GM08714 (cell line): ENCODE data around the gene UNC5C.
"Not testable (repeated sequence)": the region's sequence is repeated elsewhere in the genome, so short reads cannot be mapped to it uniquely, and the experiment has no call there.

Experiments
- H3K4me3 ChIP-seq: fragments of 200-500 bp; sonication (Bioruptor generic); 2 replicates; pipeline ENCODE4 v1.5.1; 2014; ENCODE audit warnings: mild to moderate bottlenecking, low read length, inconsistent platforms
- ZNF274 ChIP-seq: IDR thresholded peaks from 2 replicates; pipeline ENCODE4 v1.6.1; 2012; ENCODE audit warnings: mild to moderate bottlenecking, low read depth, low read length

UNC5C gene

GRCh38 chr4:95165926-95166524 lies 382.7 kb downstream of the UNC5C start:
- no peak overlapping the region for H3K4me3 ChIP-seq
- no peak for TF ChIP-seq ZNF274

GRCh38 chr4:95162867-95163266 lies 385.9 kb downstream of the UNC5C start:
- H3K4me3 ChIP-seq, result no peak overlapping the region
- no peak for TF ChIP-seq ZNF274

- no peak overlapping the region for H3K4me3 ChIP-seq
These were observed 386.8 kb downstream of the UNC5C start for GRCh38 chr4:95161781-95162469.

GRCh38 chr4:95159384-95159783 lies 389.4 kb downstream of the UNC5C start:
- H3K4me3 ChIP-seq, result no peak overlapping the region
- TF ChIP-seq ZNF274, result no peak

More at GRCh38 chr4:95161781-95162469, 386.8 kb downstream of the UNC5C start:
- no peak for TF ChIP-seq ZNF274

- no peak overlapping the region for H3K4me3 ChIP-seq
- TF ChIP-seq ZNF274, result no peak
These were observed 390.1 kb downstream of the UNC5C start for GRCh38 chr4:95158626-95159025.

GRCh38 chr4:95158045-95158444 lies 390.7 kb downstream of the UNC5C start:
- no peak for TF ChIP-seq ZNF274
- H3K4me3 ChIP-seq, result no peak overlapping the region

- no peak overlapping the region for H3K4me3 ChIP-seq
- TF ChIP-seq ZNF274, result no peak
These were observed 391.2 kb downstream of the UNC5C start for GRCh38 chr4:95157596-95157995.

GRCh38 chr4:95156452-95156765 lies 392.4 kb downstream of the UNC5C start:
- no peak overlapping the region for H3K4me3 ChIP-seq
- TF ChIP-seq ZNF274, result no peak

- H3K4me3 ChIP-seq, result no peak overlapping the region
- TF ChIP-seq ZNF274, result no peak
These were observed 392.9 kb downstream of the UNC5C start for GRCh38 chr4:95155759-95156451.

GRCh38 chr4:95153182-95153581 lies 395.6 kb downstream of the UNC5C start:
- no peak overlapping the region for H3K4me3 ChIP-seq
- TF ChIP-seq ZNF274, result no peak

- no peak for TF ChIP-seq ZNF274
- H3K4me3 ChIP-seq, result no peak overlapping the region
These were observed 397.5 kb downstream of the UNC5C start for GRCh38 chr4:95151255-95151654.

- TF ChIP-seq ZNF274, result no peak
- H3K4me3 ChIP-seq, result no peak overlapping the region
These were observed 405.8 kb downstream of the UNC5C start for GRCh38 chr4:95142932-95143331.

GRCh38 chr4:95141361-95141760 lies 407.4 kb downstream of the UNC5C start:
- no peak for TF ChIP-seq ZNF274
- H3K4me3 ChIP-seq, result no peak overlapping the region

- H3K4me3 ChIP-seq, result not testable (repeated sequence)
These were observed 409.3 kb downstream of the UNC5C start for GRCh38 chr4:95139424-95139823.

- H3K4me3 ChIP-seq, result not testable (repeated sequence)
These were observed 414.8 kb downstream of the UNC5C start for GRCh38 chr4:95134016-95134415.
